DMS153 treated with DMSO at 0.1 percent for 48 hours (cell line): ENCODE data around the gene TMEM87A.

Experiments
- DNase-seq: peaks from one replicate; lab custom pipeline; 2025; ENCODE audit not compliant: unreplicated experiment; lab: John Stamatoyannopoulos, UW

TMEM87A gene

GRCh38 chr15:42206406-42206805 lies 66.8 kb downstream of the TMEM87A start:
- no peak for DNase-seq

GRCh38 chr15:42203891-42204290 lies 69.3 kb downstream of the TMEM87A start:
- no peak for DNase-seq

GRCh38 chr15:42202653-42203052 lies 70.6 kb downstream of the TMEM87A start:
- no peak for DNase-seq

- DNase-seq, result no peak
Measured at GRCh38 chr15:42201801-42202200, 71.4 kb downstream of the TMEM87A start.

- DNase-seq, result no peak
Measured at GRCh38 chr15:42199126-42199525, 74.1 kb downstream of the TMEM87A start.

- no peak for DNase-seq
Measured at GRCh38 chr15:42198516-42198915, 74.7 kb downstream of the TMEM87A start.

GRCh38 chr15:42194513-42194912 lies 78.7 kb downstream of the TMEM87A start:
- DNase-seq, result no peak

- no peak for DNase-seq
Measured at GRCh38 chr15:42193383-42193782, 79.8 kb downstream of the TMEM87A start.

GRCh38 chr15:42191610-42192346 lies 81.5 kb downstream of the TMEM87A start:
- no peak for DNase-seq

GRCh38 chr15:42190370-42190769 lies 82.9 kb downstream of the TMEM87A start:
- DNase-seq, result no peak

GRCh38 chr15:42185801-42186200 lies 87.4 kb downstream of the TMEM87A start:
- no peak for DNase-seq

- no peak for DNase-seq
Measured at GRCh38 chr15:42184736-42185135, 88.5 kb downstream of the TMEM87A start.

GRCh38 chr15:42184296-42184695 lies 88.9 kb downstream of the TMEM87A start:
- DNase-seq, result no peak

- DNase-seq, result no peak
Measured at GRCh38 chr15:42182961-42183360, 90.3 kb downstream of the TMEM87A start.

- no peak for DNase-seq
Measured at GRCh38 chr15:42182328-42182886, 90.8 kb downstream of the TMEM87A start.

GRCh38 chr15:42178056-42178455 lies 95.2 kb downstream of the TMEM87A start:
- no peak for DNase-seq

GRCh38 chr15:42175671-42176070 lies 97.6 kb downstream of the TMEM87A start:
- no peak for DNase-seq

GRCh38 chr15:42172475-42172874 lies 100.8 kb downstream of the TMEM87A start:
- DNase-seq, result no peak

GRCh38 chr15:42171795-42172194 lies 101.4 kb downstream of the TMEM87A start:
- no peak for DNase-seq

GRCh38 chr15:42171122-42171521 lies 102.1 kb downstream of the TMEM87A start:
- no peak for DNase-seq

GRCh38 chr15:42166225-42166940 lies 106.8 kb downstream of the TMEM87A start:
- DNase-seq, result no peak

- no peak for DNase-seq
Measured at GRCh38 chr15:42165106-42165505, 108.1 kb downstream of the TMEM87A start.
